A549 (cell line): ENCODE data around the gene FGF19. TPM values are rescaled to one million over a fixed set of nuclear protein-coding genes. Genes with fewer than 3 reads are reported as not detected.
"Not testable (repeated sequence)": the region's sequence is repeated elsewhere in the genome, so short reads cannot be mapped to it uniquely, and the experiment has no call there.

Source experiments
- ATAC-seq, 2 experiments: fragments of 200-7000 bp in 1 of 2; fragments of >200 bp in 1 of 2; cut with Nextera tagmentation in 1 of 2; cut with Tn5 transposase in 1 of 2; 3 replicates each; pipeline versions ENCODE4 v1.8.0 to v1.9.1; 2018 to 2020; ENCODE audit warnings: mild to moderate bottlenecking in 1 of 2, moderate library complexity in 1 of 2
- CTCF ChIA-PET: fragments of 300-600 bp; sonication (Branson Sonifier 250); formaldehyde crosslinking; extraction: SDS; loops from one replicate; lab custom pipeline; 2021; ENCODE audit warnings: antibody characterized with exemption, inconsistent platforms; lab: Yijun Ruan, JAX
- POLR2A ChIA-PET: fragments of 350-600 bp; formaldehyde crosslinking; extraction: SDS; loops from one replicate; lab custom pipeline; 2021; ENCODE audit warnings: antibody characterized with exemption, inconsistent platforms; lab: Yijun Ruan, JAX
- DNase-seq, 2 experiments: peaks; one replicate each; pipeline versions ENCODE4 v3.0.0 to v3.0.0-alpha.2; 2011 to 2016; ENCODE audit warnings: low read depth in 1 of 2, low spot score in 1 of 2
- FAIRE-seq: peaks from 2 replicates; lab custom pipeline; 2011; peaks lifted over from hg19 to GRCh38; lab: Jason Lieb, UNC
- H3K27ac ChIP-seq, 2 experiments: fragments of >200 bp; sonication (Bioruptor Twin); formaldehyde crosslinking; 3 replicates each; pipeline ENCODE4 v1.5.1; 2016 to 2017
- H3K4me1 ChIP-seq: fragments of >200 bp; sonication (Bioruptor Twin); formaldehyde crosslinking; 3 replicates; pipeline ENCODE4 v1.6.1; 2016
- H3K4me2 ChIP-seq: fragments of >200 bp; sonication (Bioruptor Twin); formaldehyde crosslinking; 3 replicates; pipeline ENCODE4 v1.6.1; 2016
- H3K4me3 ChIP-seq: fragments of >200 bp; sonication (Bioruptor Twin); formaldehyde crosslinking; 3 replicates; pipeline ENCODE4 v1.5.1; 2016
- H3K9me3 ChIP-seq: fragments of >200 bp; sonication (Bioruptor Twin); formaldehyde crosslinking; 3 replicates; pipeline ENCODE4 v1.6.1; 2016
- CBX2 ChIP-seq: fragments of 200-600 bp; sonication (generic); IDR thresholded peaks from 2 replicates; pipeline ENCODE4 v1.6.1; 2016; ENCODE audit warnings: low read depth, mild to moderate bottlenecking, borderline replicate concordance
- CHD2 ChIP-seq: fragments of 150-350 bp; IDR thresholded peaks from 2 replicates; pipeline ENCODE4 v1.6.1; 2014; ENCODE audit warnings: low read length; ENCODE audit not compliant: partially characterized antibody
- EP300 ChIP-seq, 2 experiments: fragments of >200 bp; sonication (Bioruptor Twin); formaldehyde crosslinking; IDR thresholded peaks; 2 replicates in 1 of 2; 3 replicates in 1 of 2; pipeline ENCODE4 v1.6.1; 2016 to 2017
- ESRRA ChIP-seq: fragments of 150-350 bp; IDR thresholded peaks from 2 replicates; pipeline ENCODE4 v1.6.1; 2014; ENCODE audit warnings: mild to moderate bottlenecking, low read length, borderline replicate concordance
- FOSL2 ChIP-seq, 2 experiments: fragments of 450-650 bp in 1 of 2; fragments of >200 bp in 1 of 2; sonication (Bioruptor Twin) in 1 of 2; formaldehyde crosslinking; IDR thresholded peaks; 2 replicates each; pipeline versions ENCODE4 v1.5.0 to v1.6.1; 2016 to 2020; ENCODE audit warnings: mild to moderate bottlenecking in 1 of 2, moderate library complexity in 1 of 2
- GATA3 ChIP-seq: IDR thresholded peaks from 2 replicates; pipeline ENCODE4 v1.6.1; 2012; ENCODE audit warnings: borderline replicate concordance
- HDAC2 ChIP-seq: fragments of 200-600 bp; sonication (generic); IDR thresholded peaks from 2 replicates; pipeline ENCODE4 v1.6.1; 2016
- HEYL ChIP-seq: fragments of 250-450 bp; sonication (Bioruptor Pico); IDR thresholded peaks from 2 replicates; pipeline ENCODE4 v1.8.0; 2021; ENCODE audit warnings: mild to moderate bottlenecking, moderate library complexity
- HOXA7 ChIP-seq: fragments of 250-450 bp; sonication (Bioruptor Pico); IDR thresholded peaks from 2 replicates; pipeline ENCODE4 v1.5.0; 2020; ENCODE audit warnings: mild to moderate bottlenecking, moderate library complexity
- KDM1A ChIP-seq: fragments of 200-600 bp; sonication (generic); IDR thresholded peaks from 2 replicates; pipeline ENCODE4 v1.6.1; 2016; ENCODE audit warnings: low read depth, mild to moderate bottlenecking
- MAFK ChIP-seq: fragments of 450-650 bp; IDR thresholded peaks from 2 replicates; pipeline ENCODE4 v1.6.1; 2014; ENCODE audit not compliant: partially characterized antibody
- MAX ChIP-seq: IDR thresholded peaks from 2 replicates; pipeline ENCODE4 v1.6.1; 2012
- MAZ ChIP-seq: fragments of 150-350 bp; IDR thresholded peaks from 2 replicates; pipeline ENCODE4 v1.6.1; 2014; ENCODE audit warnings: antibody characterized with exemption, low read depth, low read length, borderline replicate concordance
- NFE2L2 ChIP-seq: fragments of 150-350 bp; conservative IDR thresholded peaks from 2 replicates; pipeline ENCODE4 v1.6.1; 2014; ENCODE audit warnings: low read length
- RCOR1 ChIP-seq: fragments of 150-350 bp; IDR thresholded peaks from 2 replicates; pipeline ENCODE4 v1.6.1; 2014; ENCODE audit warnings: antibody characterized with exemption, low read length, low read depth
- TP53 ChIP-seq: fragments of 250-450 bp; sonication (Bioruptor Pico); IDR thresholded peaks from 2 replicates; pipeline ENCODE4 v1.5.0; 2021; ENCODE audit warnings: mild to moderate bottlenecking, moderate library complexity
- ZC3H11A ChIP-seq: fragments of 450-650 bp; IDR thresholded peaks from 2 replicates; pipeline ENCODE4 v1.6.1; 2014; ENCODE audit warnings: antibody characterized with exemption, mild to moderate bottlenecking
- WGBS: methylation state at CpG from one replicate; pipeline ENCODE4 v1.1.6; 2017; ENCODE audit errors: missing lambda C conversion rate; 5-methylcytosine and 5-hydroxymethylcytosine counted together
- polyA plus RNA-seq, 4 experiments: library from polyadenylated mRNA; depleted of rRNA in 3 of 4; stranded (reverse); fragments of >200 nt; fragmentation: RNase III in 1 of 4; extraction: RNeasy Plus Mini Kit Qiagen cat#74134 plus additional on column Dnase treatment in 1 of 4; gene quantifications; 2 replicates in 3 of 4; 3 replicates in 1 of 4; pipeline ENCODE4 v1.2.3, GENCODE V29; 2011 to 2017
- TF ChIP-seq, protein P1 (sequence below): fragments of 250-450 bp; sonication (Bioruptor Pico); IDR thresholded peaks from 2 replicates; pipeline ENCODE4 v1.5.0; 2020; ENCODE audit warnings: low read depth, mild to moderate bottlenecking, moderate library complexity
- TF ChIP-seq, protein P2 (sequence below): fragments of >200 bp; sonication (Bioruptor Twin); formaldehyde crosslinking; IDR thresholded peaks from 3 replicates; pipeline ENCODE4 v1.6.1; 2016

The FGF19 gene
- polyA plus RNA-seq, 2 of the 4 experiments (the other 2 are of a cell fraction) = 0.05 to 0.31 TPM

DNA sequence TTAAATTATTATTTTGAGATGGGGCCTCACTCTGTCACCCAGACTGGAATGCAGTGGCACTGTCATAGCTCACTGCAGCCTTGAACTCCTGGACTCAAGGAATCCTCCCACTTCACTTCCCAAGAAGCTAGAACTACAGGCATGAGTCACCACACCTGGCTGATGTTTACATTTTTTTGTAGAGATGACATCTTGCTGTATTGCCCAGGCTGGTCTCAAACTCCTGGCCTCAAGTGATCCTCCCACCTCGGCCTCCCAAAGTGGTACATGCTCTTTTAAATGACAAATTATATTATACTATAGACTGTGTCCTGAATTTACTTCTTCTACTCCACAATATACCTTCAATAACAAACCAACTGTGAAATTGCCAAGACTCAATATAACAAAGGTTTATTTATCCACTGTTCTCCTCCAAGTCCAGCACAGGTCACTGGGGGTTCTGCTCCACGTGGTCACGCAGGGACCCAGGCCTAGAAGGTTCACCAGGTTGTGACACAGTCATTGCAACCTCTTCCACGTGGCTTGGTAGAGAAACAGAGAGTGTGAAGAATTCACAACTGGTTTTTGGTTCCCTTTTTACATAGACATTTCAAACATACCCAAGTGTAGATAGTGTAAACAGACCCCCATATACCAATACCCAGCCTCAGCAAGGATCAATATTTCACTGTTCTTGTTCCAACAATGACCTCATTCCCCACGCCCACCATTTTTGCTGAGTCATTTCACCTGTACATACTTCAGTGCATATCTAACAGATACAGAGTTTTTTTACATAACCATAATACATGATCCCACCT is 15.7 kb downstream of the FGF19 start:
- POLR2A ChIA-PET; CTCF ChIA-PET; ATAC-seq; H3K9me3 ChIP-seq; H3K4me3 ChIP-seq; FAIRE-seq; H3K4me2 ChIP-seq; TF ChIP-seq FOSL2 (IDR thresholded peaks at IDR 0.05): not testable (repeated sequence)
- WGBS = 69% methylated on average over 5 of the region's 5 CpGs
- peak; percentile 52; the same call in 1 of the 2 replicates for TF ChIP-seq FOSL2 (CRISPR knock-in tag; IDR thresholded peaks at IDR 0.05)
- peak; percentile 41; the same call in 1 of the 2 replicates for TF ChIP-seq MAX
- peak; percentile 97 for TF ChIP-seq NFE2L2
- peak; percentile 96 for TF ChIP-seq MAFK
- H3K4me1 ChIP-seq = peaks cover 19% of the 10 kb centered on the region; the same call in 2 of the 3 replicates
- peak in 1 of 2 experiments; percentile 55 for DNase-seq
- peak overlapping the region; percentile 56 to 61 for H3K27ac ChIP-seq

GRCh38 chr11:69686856-69687255 is 17.0 kb downstream of the FGF19 start:
- 95% methylated on average over 7 of the region's 8 CpGs for WGBS

DNA sequence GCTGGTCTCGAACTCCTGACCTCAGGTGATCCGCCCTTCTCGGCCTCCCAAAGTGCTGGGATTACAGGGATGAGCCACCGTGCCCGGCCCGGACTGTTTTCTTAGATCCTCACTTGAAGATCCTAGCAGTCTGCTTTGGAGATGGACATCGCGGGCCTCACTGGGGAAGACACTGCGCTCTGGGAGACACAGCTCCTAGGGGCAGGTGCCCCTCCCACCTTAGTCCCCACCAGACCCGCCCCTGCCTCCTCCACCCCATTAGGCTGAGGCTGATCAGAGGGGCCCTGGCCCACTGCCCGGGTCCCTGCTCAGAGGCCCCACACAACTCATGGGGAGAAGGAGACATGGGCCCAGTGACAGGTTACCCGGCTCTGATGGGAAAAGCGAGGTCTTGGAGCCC is 17.4 kb downstream of the FGF19 start:
- Histone ChIP-seq H3K4me2 (peak overlapping the region; percentile 66; the same call in 1 of the 3 replicates), H3K27ac (no peak overlapping the region), H3K9me3 (peaks cover 5% of the 10 kb centered on the region; the same call in 1 of the 3 replicates), H3K4me3 (no peak overlapping the region), H3K4me1 (peaks cover 19% of the 10 kb centered on the region; the same call in 2 of the 3 replicates)
- 87% methylated on average over 10 of the region's 13 CpGs for WGBS
- CTCF ChIA-PET = interaction anchor here (0.7 to 5.2 kb wide), 18 partner anchors 9 to 997 kb away, joined by 3 to 39 read pairs (median 5); no protein-coding TSS in a partner anchor
- ATAC-seq = no peak; a peak in 1 of 6 replicates
- no peak for TF ChIP-seq HEYL
- TF ChIP-seq GATA3 = no peak
- no peak for TF ChIP-seq ZC3H11A
- no peak for TF ChIP-seq HOXA7 (CRISPR knock-in tag)
- POLR2A ChIA-PET = interaction anchor here (0.7 kb wide), 1 partner anchor 18 kb away, joined by 3 read pairs; no protein-coding TSS in a partner anchor
- FAIRE-seq = no peak
- DNase-seq = no peak

More at GRCh38 chr11:69686856-69687255, 17.0 kb downstream of the FGF19 start:
- DNase-seq (no peak), FAIRE-seq (no peak), ATAC-seq (no peak)
- Histone ChIP-seq H3K9me3 (peaks cover 5% of the 10 kb centered on the region; the same call in 1 of the 3 replicates), H3K4me2 (no peak overlapping the region), H3K27ac (peak overlapping the region in 1 of 2 experiments; percentile 25; a peak in 1 of 6 replicates), H3K4me3 (no peak overlapping the region), H3K4me1 (peaks cover 19% of the 10 kb centered on the region; the same call in 2 of the 3 replicates)
- TF ChIP-seq ESRRA (no peak), RCOR1 (no peak), TP53 (no peak), FOSL2 (IDR thresholded peaks at IDR 0.05) (no peak), FOSL2 (CRISPR knock-in tag; IDR thresholded peaks at IDR 0.05) (no peak), HDAC2 (no peak), EP300 (IDR thresholded peaks at IDR 0.05) (no peak), CHD2 (no peak), KDM1A (no peak), MAZ (no peak), CBX2 (no peak)
- TF ChIP-seq, protein P1, sequence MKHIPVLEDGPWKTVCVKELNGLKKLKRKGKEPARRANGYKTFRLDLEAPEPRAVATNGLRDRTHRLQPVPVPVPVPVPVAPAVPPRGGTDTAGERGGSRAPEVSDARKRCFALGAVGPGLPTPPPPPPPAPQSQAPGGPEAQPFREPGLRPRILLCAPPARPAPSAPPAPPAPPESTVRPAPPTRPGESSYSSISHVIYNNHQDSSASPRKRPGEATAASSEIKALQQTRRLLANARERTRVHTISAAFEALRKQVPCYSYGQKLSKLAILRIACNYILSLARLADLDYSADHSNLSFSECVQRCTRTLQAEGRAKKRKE (CRISPR knock-in tag) = no peak
- TF ChIP-seq, protein P2, sequence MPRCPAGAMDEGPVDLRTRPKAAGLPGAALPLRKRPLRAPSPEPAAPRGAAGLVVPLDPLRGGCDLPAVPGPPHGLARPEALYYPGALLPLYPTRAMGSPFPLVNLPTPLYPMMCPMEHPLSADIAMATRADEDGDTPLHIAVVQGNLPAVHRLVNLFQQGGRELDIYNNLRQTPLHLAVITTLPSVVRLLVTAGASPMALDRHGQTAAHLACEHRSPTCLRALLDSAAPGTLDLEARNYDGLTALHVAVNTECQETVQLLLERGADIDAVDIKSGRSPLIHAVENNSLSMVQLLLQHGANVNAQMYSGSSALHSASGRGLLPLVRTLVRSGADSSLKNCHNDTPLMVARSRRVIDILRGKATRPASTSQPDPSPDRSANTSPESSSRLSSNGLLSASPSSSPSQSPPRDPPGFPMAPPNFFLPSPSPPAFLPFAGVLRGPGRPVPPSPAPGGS = no peak
- ChIA-PET CTCF (interaction anchor here (0.7 to 5.2 kb wide), 13 partner anchors 9 to 505 kb away, joined by 3 to 38 read pairs (median 5); no protein-coding TSS in a partner anchor), POLR2A (no interaction called here)
